ENCODE data around the gene ZNF566. TPM values are rescaled to one million over a fixed set of nuclear protein-coding genes. Genes with fewer than 3 reads are reported as not detected.
A peak's percentile ranks its signal among the peaks of the same experiment; 100 is the strongest.
"Not testable (repeated sequence)": the region's sequence is repeated elsewhere in the genome, so short reads cannot be mapped to it uniquely, and the experiment has no call there.

ZNF566 gene
- polyA plus RNA-seq, 1 experiment = 4.9 TPM

DNA sequence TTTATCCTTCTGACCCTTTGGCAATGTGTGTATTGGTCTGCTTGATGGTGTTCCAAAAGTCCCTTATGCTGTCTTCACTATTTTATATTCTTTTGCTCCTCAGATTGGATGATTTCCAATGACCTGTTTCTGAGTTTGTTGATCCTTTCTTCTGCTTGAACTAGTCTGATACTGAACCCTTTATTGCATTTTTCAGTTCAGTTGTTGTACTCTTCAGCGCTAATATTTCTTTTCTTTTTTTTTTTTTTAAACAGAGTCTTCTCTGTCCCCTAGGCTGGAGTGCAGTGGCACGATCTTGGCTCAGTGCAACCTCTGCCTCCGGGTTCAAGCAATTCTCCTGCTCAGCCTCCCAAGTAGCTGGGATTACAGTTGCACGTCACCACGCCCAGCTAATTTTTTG, 12.6 kb upstream of the ZNF566 start:
- CTCF ChIA-PET = no interaction called here
- POLR2A ChIA-PET = no interaction called here
- no peak for DNase-seq (ENCODE audit: low read depth, low spot score)
- no peak for TF ChIP-seq CTCF (IDR thresholded peaks at IDR 0.05; ENCODE audit: low read depth, low read length)
- Histone ChIP-seq H3K27me3 (ENCODE audit: control insufficient read depth, insufficient read depth, low read length) (no peaks in the 10 kb centered on the region), H3K27ac (ENCODE audit: low read depth, low read length) (no peak overlapping the region), H3K9me3 (ENCODE audit: control insufficient read depth, insufficient read depth, low read length) (peaks cover 76% of the 10 kb centered on the region), H3K4me3 (ENCODE audit: low read depth, low read length) (no peak overlapping the region)

DNA sequence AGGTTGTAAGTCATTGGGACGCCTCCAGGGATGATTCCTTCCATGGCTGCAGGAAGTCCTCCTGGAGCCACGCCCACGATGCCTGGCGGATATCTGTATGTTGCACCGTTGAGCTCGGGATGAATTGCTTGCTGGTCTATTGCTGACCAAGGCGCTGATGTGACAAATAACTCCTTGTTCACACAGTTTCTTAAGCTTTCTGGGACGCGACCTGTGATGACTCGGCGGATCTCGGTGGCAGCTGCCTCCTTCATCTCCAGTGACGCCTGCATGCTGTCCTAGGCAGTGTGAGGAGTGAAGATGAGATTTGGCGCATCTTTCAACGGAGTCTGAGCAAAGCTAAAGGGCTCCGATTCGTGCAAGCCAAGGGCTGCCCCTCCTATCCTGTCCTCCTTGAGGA, 7.6 kb upstream of the ZNF566 start:
- ChIA-PET POLR2A (no interaction called here), CTCF (no interaction called here)
- Histone ChIP-seq H3K27ac (ENCODE audit: low read depth, low read length) (no peak overlapping the region), H3K27me3 (ENCODE audit: control insufficient read depth, insufficient read depth, low read length) (no peaks in the 10 kb centered on the region), H3K4me3 (ENCODE audit: low read depth, low read length) (no peak overlapping the region), H3K9me3 (ENCODE audit: control insufficient read depth, insufficient read depth, low read length) (peaks cover 56% of the 10 kb centered on the region)
- no peak for TF ChIP-seq CTCF (IDR thresholded peaks at IDR 0.05; ENCODE audit: low read depth, low read length)
- DNase-seq (ENCODE audit: low read depth, low spot score) = no peak

DNA sequence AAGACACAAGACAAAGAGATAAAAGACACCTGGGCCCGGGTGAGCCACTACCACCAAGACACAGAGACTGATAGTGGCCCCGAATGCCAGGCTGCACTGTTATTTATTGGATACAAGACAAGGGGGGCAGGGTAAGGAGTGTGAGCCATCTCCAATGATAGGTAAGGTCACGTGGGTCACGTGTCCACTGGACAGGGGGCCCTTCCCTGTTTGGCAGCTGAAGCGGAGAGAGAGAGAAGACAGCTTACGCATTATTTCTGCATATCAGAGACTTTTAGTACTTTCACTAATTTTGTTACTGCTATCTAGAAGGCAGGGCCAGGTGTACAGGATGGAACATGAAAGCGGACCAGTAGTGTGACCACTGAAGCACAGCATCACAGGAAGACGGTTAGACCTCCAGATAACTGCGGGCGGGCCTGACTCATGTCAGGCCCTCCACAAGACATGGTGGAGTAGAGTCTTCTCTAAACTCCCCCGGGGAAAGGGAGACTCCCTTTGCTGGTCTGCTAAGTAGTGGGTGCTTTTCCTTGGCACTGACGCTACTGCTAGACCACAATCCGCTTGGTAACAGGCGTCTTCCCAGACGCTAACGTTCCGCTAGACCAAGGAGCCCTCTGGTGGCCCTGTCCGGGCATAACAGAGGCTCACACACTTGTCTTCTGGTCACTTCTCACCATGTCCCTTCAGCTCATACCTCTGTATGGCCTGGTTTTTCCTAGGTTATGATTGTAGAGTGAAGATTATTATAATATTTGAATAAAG, 3.5 kb upstream of the ZNF566 start:
- peaks cover 34% of the 10 kb centered on the region for H3K9me3 ChIP-seq (ENCODE audit: control insufficient read depth, insufficient read depth, low read length)
- H3K27me3 ChIP-seq (ENCODE audit: control insufficient read depth, insufficient read depth, low read length); DNase-seq (ENCODE audit: low read depth, low spot score); POLR2A ChIA-PET; H3K4me3 ChIP-seq (ENCODE audit: low read depth, low read length); H3K27ac ChIP-seq (ENCODE audit: low read depth, low read length): not testable (repeated sequence)
- peak; percentile 51 for TF ChIP-seq CTCF (IDR thresholded peaks at IDR 0.05; ENCODE audit: low read depth, low read length)
- CTCF ChIA-PET = interaction anchor here (0.6 to 1.9 kb wide), 2 partner anchors 13 to 302 kb away, joined by 4 to 5 read pairs; no protein-coding TSS in a partner anchor

DNA sequence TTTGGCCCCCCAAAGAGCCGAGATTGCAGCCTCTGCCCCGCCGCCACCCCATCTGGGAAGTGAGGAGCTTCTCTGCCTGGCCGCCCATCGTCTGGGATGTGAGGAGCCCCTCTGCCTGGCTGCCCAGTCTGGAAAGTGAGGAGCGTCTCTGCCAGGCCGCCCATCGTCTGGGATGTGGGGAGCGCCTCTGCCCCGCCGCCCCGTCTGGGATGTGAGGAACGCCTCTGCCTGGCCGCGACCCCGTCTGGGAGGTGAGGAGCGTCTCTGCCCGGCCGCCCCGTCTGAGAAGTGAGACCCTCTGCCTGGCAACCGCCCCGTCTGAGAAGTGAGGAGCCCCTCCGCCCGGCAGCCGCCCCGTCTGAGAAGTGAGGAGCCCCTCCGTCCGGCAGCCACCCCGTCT, 1.5 kb upstream of the ZNF566 start:
- POLR2A ChIA-PET = interaction anchor here (2.5 kb wide), 1 partner anchor 38 kb away, joined by 17 read pairs; the partner anchor contains the start of gene ZNF260
- DNase-seq (ENCODE audit: low read depth, low spot score); H3K27me3 ChIP-seq (ENCODE audit: control insufficient read depth, insufficient read depth, low read length); H3K27ac ChIP-seq (ENCODE audit: low read depth, low read length); CTCF ChIA-PET; H3K4me3 ChIP-seq (ENCODE audit: low read depth, low read length): not testable (repeated sequence)
- H3K9me3 ChIP-seq (ENCODE audit: control insufficient read depth, insufficient read depth, low read length) = peaks cover 22% of the 10 kb centered on the region

DNA sequence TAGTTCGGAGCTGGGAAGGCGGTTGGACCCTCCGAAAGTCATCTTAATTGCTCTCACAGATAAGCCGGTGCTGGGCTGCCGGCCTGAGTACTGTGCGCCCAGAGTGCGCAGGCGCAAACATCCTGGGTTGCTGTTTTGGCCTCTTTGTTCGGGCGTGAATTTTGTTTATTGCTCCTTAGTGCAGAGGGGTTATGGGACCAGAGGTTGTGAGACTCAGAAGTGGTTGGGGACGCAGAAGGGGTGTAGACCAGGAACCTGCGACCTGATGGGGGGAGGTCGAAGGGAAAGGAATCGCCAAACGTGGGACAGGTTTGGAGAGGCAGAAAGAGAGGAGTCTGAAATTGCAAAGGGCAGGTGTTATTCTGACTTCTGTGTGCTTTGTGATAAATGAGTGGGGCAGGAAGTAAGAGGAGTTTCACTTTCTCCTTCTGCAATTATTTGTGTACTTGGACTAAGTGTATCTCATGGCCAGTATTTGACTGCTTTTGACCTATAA, 607 bp upstream of the ZNF566 start:
- ChIA-PET POLR2A (interaction anchor here (0.6 to 2.5 kb wide), 4 partner anchors 39 to 93 kb away, joined by 3 to 17 read pairs (median 8); partner anchors contain the start of genes ZFP82, ZNF260 and ZNF529), CTCF (interaction anchor here (0.6 kb wide), 1 partner anchor 40 kb away, joined by 5 read pairs; no protein-coding TSS in a partner anchor)
- Histone ChIP-seq H3K9me3 (ENCODE audit: control insufficient read depth, insufficient read depth, low read length) (peaks cover 25% of the 10 kb centered on the region), H3K27ac (ENCODE audit: low read depth, low read length) (peak overlapping the region; percentile 98), H3K27me3 (ENCODE audit: control insufficient read depth, insufficient read depth, low read length) (no peaks in the 10 kb centered on the region), H3K4me3 (ENCODE audit: low read depth, low read length) (peak overlapping the region; percentile 99)
- DNase-seq (ENCODE audit: low read depth, low spot score) = peak; percentile 84
- TF ChIP-seq CTCF (IDR thresholded peaks at IDR 0.05; ENCODE audit: low read depth, low read length) = no peak
